ENCODE results near the gene EMC7.
"Not testable (repeated sequence)": the region's sequence is repeated elsewhere in the genome, so short reads cannot be mapped to it uniquely, and the experiment has no call there.

The EMC7 gene

DNA sequence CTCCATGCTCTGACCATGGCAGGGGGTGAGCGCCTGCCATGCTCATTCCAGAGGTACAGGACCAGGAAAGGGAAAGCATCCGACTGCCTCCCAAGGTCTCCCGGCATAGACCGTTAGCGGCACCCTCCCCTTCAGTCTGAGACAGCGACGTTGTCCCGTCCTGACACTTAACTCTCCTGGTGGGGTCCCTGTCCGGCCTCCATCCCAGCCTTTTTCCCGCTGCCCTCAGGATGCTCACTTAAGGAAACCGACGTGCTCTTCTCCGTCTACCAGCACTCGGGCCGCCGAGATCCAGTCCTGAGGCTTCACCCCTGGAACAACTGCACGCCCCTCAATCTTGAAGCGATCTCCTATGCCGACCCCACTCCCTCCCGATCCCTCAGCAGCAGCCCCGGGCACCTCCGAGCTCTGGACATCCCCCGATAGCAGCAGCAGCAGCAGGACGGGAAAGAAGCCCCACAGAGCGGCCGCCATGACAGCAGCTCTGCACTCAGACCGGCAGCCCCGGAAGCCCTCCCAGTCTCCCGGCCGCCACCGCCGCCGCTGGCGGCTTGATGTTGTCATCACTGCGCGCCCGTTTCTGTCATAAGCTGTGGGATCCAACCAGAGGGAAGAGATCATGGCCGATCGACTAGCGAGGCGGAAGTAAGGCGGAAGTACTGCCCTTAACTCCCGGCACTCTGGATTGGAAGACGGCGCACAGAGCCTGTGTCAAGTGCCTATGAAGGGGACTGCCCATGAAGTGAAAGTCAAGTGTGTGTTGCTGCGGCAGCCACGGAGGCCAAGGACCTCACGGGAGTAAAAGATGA, at the start of gene EMC7, which contains the start of gene PGBD4:
Gene EMC7 (minus strand): TSS at position 497 of the 809 bp plus-strand sequence. CDS start 23 bp downstream, at position 474.
Gene PGBD4 (plus strand): TSS at position 718 of the 809 bp plus-strand sequence. CDS start 449 bp downstream, outside the sequence.
- peak; percentile 98 for DNase-seq

DNA sequence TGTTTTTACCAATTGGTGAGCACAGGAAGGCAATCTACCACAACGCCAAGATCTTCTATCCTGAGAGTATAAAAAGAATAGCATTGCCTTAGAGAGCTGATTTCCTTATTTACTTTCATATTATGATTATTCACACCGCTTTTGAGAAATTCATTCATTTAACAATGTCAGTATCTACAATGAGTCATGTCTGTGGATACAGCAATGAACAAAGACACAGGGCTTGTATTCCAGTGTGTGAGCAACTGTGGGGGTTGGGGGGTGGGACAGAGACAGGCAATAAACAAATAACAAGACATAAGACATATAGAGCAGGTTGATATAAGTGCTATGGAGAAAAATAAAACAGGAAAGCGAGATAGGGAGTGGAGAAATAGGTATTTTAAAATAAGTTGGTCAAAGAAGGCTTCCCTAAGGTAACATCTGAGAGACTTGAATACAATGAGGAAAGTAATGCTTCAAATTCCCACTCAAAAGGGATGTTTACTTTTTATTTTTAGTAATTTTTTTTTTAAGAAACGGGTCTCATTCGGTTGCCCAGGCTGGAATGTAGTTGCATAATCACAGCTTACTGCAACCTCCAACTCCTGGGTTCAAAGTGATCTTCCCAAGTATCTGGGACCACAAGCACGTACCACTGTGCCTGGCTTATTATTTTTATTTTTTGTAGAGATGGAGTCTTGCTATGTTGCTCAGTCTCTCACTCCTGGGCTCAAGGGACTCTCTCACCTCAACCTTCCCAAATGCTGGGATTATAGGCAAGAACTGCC, 45.9 kb upstream of the EMC7 start:
- no peak for DNase-seq

DNA sequence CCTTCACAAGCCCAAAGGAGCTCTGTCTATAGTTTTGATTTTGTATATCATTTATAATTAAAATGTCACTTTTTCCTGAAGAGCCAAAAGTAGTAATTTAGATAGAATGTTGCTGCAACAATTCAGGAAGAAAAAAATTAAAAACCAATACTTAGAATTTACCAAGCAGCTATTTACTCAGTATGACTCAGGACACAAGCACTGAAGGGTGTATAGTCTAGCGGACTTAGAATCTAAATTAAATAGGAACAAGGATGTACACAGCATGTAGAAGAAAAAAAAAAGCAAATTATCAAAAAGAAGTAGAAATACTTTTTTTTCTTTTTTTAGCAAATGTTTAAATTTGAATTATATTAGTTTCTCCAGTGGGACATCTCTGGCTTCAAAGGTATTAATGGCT, 31.8 kb upstream of the EMC7 start:
- no peak for DNase-seq

DNA sequence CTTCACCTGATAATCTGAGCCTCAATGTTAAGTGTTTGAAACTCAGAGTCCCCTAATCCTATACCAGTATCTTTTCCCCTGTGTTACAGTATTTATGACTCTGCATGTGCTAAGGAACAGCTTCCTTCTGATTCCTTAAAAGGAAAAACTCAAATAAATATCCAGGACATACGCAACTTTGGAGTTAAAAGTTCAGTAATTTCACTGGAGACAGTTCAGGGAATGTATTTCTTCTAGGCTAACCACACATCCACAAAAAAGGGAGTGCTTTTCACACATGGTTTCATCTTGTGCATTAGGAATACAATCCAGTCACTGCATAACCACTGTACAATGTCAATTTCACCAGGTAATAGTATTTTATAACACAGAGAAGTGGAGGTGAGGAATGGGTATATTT, 31.2 kb upstream of the EMC7 start:
- no peak for DNase-seq

DNA sequence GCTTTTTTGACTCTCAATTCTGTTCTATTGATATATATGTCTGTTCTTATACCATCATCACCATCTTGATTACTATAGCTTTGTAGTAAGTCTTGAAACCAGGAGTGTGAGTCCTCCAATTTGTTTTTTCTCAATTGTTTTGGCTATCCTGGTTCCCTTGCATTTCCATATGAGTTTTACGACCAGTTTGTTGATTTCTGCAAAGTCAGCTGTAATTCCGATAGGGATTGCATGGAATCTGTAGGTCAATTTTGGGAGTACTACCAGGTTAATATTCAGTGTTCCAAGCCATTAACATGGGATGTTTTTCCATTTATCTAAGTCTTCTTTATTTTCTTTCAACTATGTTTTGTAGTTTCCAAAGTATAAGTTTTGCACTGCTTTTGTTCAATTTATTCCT, 27.2 kb upstream of the EMC7 start:
- DNase-seq, result no peak

DNA sequence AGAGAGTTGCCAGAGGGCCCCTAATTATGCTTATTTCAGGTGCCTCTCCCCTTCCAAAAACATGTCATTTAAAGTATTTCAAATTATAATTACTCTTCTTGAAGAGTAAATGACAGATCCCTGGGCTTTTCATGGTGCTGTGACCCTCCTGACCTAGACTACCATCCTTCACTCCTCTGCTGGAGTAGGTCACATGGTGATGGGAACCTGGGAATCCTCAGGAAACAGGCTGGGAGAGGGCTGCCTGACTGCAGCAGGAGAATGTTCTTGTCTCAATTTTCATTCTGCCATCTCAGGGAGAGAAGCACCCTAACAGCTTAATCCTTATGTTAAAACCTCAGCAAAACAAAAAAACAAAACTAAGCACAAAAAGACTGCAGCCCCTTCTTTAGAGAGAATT, 24.9 kb upstream of the EMC7 start:
- DNase-seq, result no peak

DNA sequence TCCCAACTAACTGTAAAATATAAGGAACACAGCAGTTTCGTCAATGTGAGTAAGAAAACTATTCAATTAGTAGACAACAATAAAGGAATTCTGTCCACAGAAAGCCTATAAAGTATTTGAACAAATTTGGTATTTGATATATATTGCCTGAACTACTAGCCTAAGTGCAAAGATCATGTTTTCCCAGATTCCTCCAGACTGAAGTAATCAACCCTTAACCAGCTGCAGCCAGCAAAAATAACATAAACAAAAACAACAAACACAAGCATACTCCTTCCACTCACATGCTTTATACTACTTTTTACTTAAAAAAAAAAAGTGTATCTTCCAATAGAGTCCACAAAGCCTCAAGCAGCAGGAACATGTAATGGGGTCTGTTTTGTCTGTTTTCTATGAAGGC, 24.3 kb upstream of the EMC7 start:
- no peak for DNase-seq

DNA sequence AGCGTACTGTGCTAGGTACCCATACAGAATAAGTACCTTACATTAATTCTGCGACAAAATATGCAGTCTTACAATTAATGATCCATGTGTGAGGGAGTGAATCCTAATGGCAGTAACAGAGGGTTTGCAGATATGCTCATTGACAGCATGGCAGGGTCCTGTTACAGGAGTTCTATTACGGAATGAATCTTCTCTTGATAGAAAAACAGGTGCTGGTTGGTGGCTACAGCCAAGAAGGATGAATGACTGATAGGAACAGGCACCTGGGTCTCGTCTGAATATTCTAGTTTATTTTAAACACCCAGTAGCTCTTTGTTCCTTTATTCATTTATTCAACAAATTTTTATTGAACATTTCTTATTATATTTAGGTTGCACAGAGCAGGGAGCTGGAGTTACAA, 23.0 kb upstream of the EMC7 start:
- no peak for DNase-seq

DNA sequence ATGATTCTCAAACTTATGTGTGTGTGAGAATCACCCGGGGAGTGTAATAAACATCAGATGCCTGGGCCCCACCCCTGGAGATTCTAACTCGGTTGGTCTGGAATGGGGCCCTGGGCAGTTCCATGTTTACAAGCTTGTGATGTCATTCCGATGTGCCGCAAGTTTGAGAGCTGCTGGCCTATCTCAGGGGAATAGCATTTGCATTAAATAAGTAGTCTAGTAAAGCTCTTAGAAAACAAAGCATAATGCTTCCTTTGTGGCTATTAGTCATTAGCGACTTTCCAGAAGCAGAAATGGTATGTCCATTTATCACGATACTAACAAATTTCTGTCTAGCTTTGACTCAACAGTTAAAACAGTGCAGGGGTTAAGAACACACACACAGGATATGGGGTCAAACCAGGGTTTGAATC, 21.1 kb upstream of the EMC7 start:
- no peak for DNase-seq

DNA sequence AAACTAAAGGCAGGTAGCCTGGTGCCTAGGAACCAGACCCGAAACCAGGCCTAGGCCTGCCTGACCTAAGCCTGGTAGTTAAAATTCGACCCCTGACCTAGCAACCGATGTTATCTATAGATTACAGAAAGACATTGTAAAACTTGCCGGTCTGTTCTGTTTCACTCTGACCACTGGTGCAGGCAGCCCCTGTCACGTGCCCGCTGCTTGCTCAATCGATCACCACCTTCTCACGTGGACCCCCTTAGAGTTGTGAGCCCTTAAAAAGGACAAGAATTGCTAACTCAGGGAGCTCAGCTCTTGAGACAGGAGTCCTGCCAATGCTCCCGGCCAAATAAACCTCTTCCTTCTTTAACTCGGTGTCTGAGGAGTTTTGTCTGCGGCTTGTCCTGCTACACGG, 20.1 kb upstream of the EMC7 start:
- not testable (repeated sequence) for DNase-seq

DNA sequence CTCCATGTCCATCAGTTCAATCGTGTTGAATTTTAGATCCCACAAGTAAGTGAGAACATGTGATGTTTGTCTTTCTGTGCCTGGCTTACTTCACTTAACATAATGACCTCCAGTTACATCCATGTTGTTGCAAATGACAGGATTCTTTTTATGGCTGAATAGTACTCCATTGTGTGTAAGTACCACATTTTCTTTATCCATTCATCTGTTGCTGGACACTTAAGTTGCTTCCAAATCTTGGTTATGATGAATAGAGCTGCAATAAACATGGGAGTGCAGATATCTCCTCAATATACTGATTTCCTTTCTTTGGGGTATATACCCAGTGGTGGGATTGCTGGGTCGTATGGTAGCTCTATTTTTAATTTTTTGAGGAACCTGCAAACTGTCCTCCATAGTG, 18.8 kb upstream of the EMC7 start:
- not testable (repeated sequence) for DNase-seq

DNA sequence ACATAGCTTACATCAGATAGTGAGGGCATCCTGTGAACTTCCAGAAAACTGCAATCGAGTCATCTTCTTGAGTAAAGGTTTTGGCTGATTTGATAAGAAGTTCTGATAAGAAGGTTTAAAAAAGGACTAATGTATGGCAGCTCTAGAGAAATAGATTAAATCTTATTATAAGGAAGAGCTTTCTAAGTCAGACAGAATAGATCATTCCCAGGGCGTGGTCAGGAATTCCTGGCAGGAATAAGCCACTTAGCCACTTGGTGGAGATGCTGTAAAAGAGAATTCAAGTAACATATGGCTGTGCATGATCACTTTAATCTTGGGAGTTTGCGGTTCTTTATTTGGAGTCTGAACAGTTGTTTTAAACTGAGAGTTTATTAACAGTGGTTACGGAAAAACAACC, 17.6 kb upstream of the EMC7 start:
- no peak for DNase-seq

DNA sequence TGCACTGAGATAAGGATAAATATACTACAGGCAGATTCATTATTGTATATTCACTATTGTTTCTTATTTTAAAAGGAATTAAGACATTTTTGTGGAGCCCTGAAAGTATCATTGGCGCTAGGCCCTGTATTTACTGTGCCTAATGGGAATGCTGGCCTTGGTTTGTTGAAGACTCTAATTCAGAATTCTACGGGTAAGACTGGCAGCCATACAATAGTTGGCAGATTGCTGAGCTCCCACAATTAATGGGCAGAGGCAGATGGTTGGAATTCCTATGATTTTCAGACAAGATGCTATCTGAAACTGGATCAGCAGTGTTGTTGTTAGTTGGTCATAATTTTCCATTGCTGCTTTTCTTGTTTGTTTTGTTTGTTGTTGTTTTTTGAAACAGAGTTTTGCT, 15.0 kb upstream of the EMC7 start:
- no peak for DNase-seq

DNA sequence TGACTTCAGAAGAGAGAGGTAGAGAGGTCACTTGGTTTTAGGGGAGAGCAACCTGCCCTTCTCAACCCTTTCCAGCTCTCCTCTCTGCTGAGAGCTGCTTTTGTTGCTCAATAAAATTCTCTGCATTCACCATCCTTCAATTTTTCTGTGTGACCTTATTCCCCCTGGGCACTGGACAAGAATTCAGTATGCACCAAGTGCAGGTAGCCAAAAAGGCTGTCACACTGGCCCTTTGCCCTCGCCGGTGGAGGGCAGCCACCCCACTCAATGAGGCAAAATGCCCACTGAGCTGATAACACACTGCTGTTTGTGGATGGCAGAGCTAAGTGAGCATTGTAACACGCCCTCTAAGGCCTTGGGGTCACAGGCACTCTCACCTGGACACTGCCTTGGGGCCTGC, 13.1 kb upstream of the EMC7 start:
- no peak for DNase-seq

DNA sequence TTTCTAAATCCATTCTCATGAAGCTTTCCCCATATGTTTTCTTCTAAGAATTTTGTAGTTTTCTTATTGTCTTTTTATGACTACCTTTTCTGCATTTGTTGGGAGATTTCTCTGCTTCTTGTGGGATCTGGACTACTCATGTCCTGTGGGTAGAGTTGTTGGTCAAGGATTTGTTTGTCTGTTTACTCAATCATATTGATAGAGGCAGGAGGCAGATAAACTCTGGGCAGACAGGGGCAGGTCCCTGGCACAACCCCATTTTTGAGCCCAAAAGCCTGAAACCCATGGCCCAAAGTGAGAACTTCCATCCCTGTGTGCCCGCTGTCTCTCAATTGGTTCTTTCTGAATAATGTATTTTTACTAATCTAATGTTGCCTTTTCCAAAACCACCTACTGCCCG, 12.6 kb upstream of the EMC7 start:
- no peak for DNase-seq

DNA sequence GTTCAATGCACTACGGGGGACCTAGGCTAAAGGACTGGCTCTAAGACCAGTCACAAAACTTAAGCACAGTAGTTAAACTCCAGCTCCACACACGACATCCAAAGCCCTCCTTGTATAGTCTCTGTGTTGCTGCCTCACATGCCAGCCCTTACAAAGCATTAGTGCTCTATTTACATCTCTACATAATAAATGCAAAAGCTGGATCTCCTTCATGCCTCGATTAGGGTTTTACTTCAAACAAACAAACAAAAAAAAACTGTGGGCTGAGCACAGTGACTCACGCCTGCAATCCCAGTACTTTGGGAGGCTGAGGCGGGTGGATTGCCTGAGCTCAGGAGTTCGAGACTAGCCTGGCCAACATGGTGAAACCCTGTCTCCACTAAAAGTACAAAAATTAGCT, 9.8 kb upstream of the EMC7 start:
- DNase-seq, result no peak

DNA sequence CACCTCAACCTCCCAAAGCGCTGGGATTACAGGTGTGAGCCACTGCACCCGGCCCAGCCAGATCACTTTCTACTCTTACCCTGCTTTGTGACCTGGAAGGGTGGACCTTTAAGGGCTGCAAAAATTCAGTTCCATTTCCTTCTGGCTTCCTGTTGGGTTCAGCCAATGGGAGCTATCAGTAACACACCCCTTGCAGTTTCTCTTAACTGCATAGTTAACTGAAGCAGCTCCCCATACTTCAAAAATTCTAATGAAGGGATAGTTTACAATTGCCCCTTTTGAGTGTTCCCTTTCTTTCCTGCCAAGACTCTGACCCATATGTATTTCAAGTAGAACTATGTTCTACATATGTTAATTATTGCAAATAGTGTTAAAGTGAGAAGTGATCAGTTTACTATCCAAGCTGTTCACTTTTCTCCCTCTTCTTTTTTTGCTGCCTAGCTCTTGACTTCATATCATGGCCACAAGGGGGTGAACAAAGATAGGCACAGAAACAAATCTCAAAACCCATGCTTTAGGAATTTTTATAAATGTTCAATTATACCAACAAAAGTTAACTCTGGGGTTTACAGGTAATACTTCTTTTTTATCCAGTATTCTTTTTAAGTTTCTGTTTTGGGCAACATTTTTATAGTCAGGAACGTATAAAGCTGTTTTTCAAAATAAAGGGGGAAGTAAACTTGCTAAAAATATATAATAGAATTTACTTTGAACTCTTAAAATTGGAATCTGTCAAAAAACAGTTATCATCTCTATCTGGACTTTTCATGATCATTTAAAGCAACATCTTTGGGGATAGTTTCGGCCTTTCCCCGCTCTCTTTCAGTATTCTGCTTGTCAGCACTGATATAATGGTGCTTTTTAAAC, 8.4 kb upstream of the EMC7 start:
- no peak for DNase-seq

DNA sequence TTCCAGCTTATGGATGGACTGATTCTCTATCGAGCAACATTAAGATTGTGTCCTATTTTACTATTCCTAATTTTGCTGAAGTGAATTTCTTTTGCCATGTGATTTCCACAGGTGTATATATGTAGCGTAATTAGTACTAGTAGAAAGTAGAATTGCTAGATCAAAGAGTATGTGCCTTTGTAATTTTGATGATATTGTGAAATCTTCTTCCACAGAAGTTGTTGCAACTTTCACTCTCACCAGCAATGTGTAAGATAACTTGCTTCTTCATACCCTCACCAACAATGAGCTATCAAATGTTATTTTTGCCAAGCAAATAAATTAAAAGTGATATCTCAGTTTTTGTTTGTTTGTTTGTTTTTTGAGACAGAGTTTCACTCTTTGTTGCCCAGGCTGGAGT, 5.7 kb upstream of the EMC7 start:
- no peak for DNase-seq

DNA sequence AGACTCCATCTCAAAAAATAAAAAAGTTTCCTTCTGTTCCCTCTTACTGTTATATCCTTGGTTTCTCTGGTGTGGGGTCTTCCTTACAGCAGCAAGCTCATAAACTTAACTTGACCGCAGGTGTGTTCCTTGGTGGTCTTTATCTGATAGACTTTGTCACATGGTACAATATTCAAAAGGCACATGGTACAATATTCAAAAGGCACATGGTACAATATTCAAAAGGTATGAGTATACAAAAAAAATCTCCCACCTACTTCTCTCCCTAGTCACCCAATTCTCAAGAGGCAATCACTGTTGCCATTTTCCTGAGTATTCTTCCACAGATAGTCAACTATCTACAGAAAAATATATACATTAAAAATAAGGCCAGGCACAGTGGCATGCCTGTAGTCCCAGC, 4.8 kb upstream of the EMC7 start:
- DNase-seq, result no peak

DNA sequence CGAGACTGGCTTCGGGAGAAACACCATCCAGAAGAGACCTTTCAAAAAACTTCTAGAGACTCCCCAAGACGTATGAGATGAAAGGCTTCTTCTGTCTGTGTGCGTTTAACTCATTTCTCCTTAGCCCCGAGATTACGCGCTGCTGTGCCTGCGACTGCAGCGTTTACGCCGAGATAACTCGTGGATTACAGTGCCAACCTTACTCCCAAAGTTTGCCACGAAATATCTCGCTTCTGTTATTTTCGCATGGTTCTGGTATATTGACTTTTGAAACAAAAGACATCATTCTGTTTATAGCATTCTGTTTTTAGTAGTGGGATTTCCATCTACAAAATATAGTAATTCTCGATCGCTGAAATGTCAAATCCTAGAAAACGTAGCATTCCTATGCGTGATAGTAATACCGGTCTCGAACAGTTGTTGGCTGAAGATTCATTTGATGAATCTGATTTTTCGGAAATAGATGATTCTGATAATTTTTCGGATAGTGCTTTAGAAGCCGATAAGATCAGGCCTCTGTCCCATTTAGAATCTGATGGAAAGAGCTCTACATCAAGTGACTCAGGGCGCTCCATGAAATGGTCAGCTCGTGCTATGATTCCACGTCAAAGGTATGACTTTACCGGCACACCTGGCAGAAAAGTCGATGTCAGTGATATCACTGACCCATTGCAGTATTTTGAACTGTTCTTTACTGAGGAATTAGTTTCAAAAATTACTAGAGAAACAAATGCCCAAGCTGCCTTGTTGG, 688 bp upstream of the EMC7 start:
- no peak for DNase-seq

DNA sequence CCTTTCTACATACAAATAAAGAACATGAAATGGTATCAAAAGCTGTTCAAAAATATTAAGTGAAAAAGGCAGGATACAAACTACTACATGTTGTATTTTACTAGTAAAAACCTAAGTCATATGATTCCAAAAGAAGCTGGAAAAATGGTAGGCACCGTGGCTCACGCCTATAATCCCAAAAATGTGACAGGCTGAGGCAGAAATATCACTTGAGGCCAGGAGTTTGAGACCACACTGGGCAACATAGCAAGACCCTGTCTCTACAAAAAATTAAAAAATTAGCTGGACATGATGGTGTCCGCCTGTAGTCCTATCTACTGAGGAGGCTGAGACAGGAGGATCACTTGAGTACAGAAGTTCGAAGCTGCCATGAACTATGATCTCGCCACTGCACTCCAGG, 1.7 kb downstream of the EMC7 start:
- no peak for DNase-seq

DNA sequence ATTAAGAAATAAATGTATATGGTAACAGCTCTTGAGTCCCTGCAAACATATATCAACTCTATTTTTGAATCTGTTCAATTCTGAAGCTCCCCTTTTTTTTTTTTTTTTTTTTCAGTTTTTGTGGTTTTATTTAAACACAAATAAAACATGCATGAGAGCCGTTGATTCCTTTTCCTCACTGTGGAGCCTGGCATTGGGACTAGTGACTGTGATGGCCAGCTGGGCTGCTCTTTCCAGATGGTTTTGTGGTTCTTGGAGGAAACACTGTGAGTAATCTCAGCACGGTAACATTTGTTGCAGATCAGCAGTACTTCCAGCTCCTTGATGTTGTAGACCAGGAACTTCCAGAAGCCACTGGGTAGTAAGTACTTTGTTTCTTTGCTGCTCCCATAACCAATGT, 15.9 kb downstream of the EMC7 start:
- no peak for DNase-seq

DNA sequence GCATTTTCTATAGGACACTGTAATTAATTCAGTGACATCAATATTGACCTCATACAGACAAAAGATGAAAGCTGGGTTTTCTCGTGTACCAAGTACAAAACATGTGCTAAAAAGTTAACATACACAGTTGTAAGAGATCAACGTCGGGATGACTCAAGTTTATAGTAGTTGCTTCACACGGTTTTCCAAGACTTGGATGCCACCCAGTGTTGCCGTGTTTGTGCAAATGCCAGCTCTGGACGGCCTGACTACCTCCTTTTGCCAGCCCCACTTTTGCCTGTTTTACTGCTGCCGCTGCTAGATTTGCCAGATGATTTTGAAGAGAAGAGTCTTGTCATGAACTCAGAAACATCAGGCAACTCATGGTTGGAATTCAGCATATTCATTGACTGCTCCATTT, 17.6 kb downstream of the EMC7 start:
- no peak for DNase-seq

Data from stimulated activated naive CD4-positive, alpha-beta T cell treated with Interleukin-2 at 50 U/mL for 16 hours (primary cell).